Measurements from ENCODE around the gene FOXE3. TPM values are rescaled to one million over a fixed set of nuclear protein-coding genes. Genes with fewer than 3 reads are reported as not detected.

FOXE3 gene
- total and polyA plus RNA-seq, 2 of the 8 experiments (the other 6 are each of a cell fraction or from before 2014, with no cell fraction given): 0.18 TPM; not detected in 1

DNA sequence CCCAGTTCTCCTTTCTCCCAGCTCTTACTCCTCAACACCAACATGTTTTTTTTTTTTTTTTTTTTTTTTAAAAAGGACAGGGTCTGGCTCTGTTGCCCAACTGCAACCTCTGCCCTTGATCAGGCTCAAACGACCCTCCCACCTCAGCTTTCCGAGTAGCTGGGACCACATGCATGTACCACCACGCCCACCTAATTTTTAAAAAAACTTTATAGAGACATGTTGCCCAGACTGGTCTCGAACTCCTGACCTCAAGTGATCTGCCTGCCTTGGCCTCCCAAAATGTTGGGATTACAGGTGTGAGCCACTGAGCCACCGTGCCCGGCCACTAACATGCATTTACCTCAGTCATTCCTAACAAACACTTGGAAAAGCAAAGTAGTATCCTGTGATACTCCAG is 31.1 kb upstream of the FOXE3 start:
- H3K27me3 ChIP-seq (replicated peaks in 1 of 4; ENCODE audit: control insufficient read depth in 3 of 4, extremely low read depth in 1 of 4, insufficient read depth in 3 of 4, low read length in 3 of 4): no peaks in the 10 kb centered on the region; a peak in 1 of 7 replicates
- H4K20me1 ChIP-seq (replicated peaks in 1 of 2; ENCODE audit: control insufficient read depth in 1 of 2, insufficient read depth in 2 of 2, low read length in 2 of 2): peaks cover 0 to 3% of the 10 kb centered on the region in 2 experiments
- H2BK120ac ChIP-seq (replicated peaks; ENCODE audit: low read depth, low read length): no peak overlapping the region
- H3K27ac ChIP-seq (ENCODE audit: low read depth, low read length): no peak overlapping the region
- H2BK5ac ChIP-seq (ENCODE audit: low read depth, low read length): no peak overlapping the region
- no peak overlapping the region for H3K4ac ChIP-seq (replicated peaks; ENCODE audit: insufficient read length, low read depth, low read length)
- no peak overlapping the region for H2BK12ac ChIP-seq (ENCODE audit: low read depth, low read length)
- no peak overlapping the region for H4K8ac ChIP-seq (ENCODE audit: extremely low read depth, insufficient read depth, low read length)
- no peak overlapping the region for H4K91ac ChIP-seq (replicated peaks; ENCODE audit: insufficient read length, low read length)
- H3K4me1 ChIP-seq (replicated peaks in 1 of 4; ENCODE audit: control insufficient read depth in 3 of 4, insufficient read depth in 4 of 4, low read length in 3 of 4): no peaks in the 10 kb centered on the region
- no peak overlapping the region for H3K23ac ChIP-seq (ENCODE audit: insufficient read length)
- H3K18ac ChIP-seq (ENCODE audit: extremely low read depth, low read length): no peak overlapping the region
- no peak overlapping the region for H3K4me3 ChIP-seq (ENCODE audit: extremely low read depth in 1 of 4, insufficient read depth in 2 of 4, low read depth in 3 of 4, low read length in 4 of 4)
- FAIRE-seq (no peak), DNase-seq (ENCODE audit: low read depth in 1 of 2, low spot score in 2 of 2) (no peak)
- H3K56ac ChIP-seq (replicated peaks; ENCODE audit: insufficient read length, low read depth, low read length): no peak overlapping the region
- no peak overlapping the region for H2BK15ac ChIP-seq (ENCODE audit: low read length)
- no peak overlapping the region for H3K9ac ChIP-seq (replicated peaks in 1 of 4; ENCODE audit: extremely low read depth in 1 of 4, low read depth in 3 of 4, low read length in 3 of 4)
- no peaks in the 10 kb centered on the region for H3K79me2 ChIP-seq (ENCODE audit: control insufficient read depth in 1 of 2, insufficient read depth in 2 of 2, low read length in 2 of 2)
- POLR2A ChIA-PET (ENCODE audit: partially characterized antibody): no interaction called here
- 83% methylated on average over 6 of the region's 6 CpGs; no CpG with 5 or more reads in 1 of the 2 experiments for WGBS, 2 experiments (ENCODE audit: extremely low coverage in 1 of 2, insufficient coverage in 1 of 2, insufficient read length in 1 of 2, insufficient replicate concordance in 2 of 2, low coverage in 1 of 2, low lambda C conversion rate in 2 of 2, missing lambda C conversion rate in 1 of 2)
- H4K5ac ChIP-seq (ENCODE audit: insufficient read length, low read depth, low read length): no peak overlapping the region
- H3K4me2 ChIP-seq (ENCODE audit: insufficient read depth in 1 of 2, low read depth in 2 of 2, low read length in 2 of 2): no peak overlapping the region
- no peak overlapping the region for H2AFZ ChIP-seq (ENCODE audit: low read length)
- H3K36me3 ChIP-seq (ENCODE audit: control insufficient read depth in 2 of 4, insufficient read depth in 4 of 4, low read length in 3 of 4): no peaks in the 10 kb centered on the region
- no peak overlapping the region for H2BK20ac ChIP-seq (ENCODE audit: low read length)
- no peaks in the 10 kb centered on the region for H3K23me2 ChIP-seq (ENCODE audit: low read depth, low read length)
- CTCF ChIA-PET (ENCODE audit: partially characterized antibody): interaction anchor here (6.2 kb wide), 1 partner anchor 47 kb away, joined by 103 read pairs; no protein-coding TSS in a partner anchor
- H2AK5ac ChIP-seq (ENCODE audit: low read depth, low read length): no peak overlapping the region
- no peaks in the 10 kb centered on the region for H3K9me3 ChIP-seq (ENCODE audit: insufficient read depth in 2 of 2, low read depth in 1 of 2, low read length in 1 of 2)
- no peak overlapping the region for H3K14ac ChIP-seq (ENCODE audit: insufficient read length)
- no peaks in the 10 kb centered on the region for H3K79me1 ChIP-seq (ENCODE audit: low read depth, low read length)
- TF ChIP-seq, protein P1, sequence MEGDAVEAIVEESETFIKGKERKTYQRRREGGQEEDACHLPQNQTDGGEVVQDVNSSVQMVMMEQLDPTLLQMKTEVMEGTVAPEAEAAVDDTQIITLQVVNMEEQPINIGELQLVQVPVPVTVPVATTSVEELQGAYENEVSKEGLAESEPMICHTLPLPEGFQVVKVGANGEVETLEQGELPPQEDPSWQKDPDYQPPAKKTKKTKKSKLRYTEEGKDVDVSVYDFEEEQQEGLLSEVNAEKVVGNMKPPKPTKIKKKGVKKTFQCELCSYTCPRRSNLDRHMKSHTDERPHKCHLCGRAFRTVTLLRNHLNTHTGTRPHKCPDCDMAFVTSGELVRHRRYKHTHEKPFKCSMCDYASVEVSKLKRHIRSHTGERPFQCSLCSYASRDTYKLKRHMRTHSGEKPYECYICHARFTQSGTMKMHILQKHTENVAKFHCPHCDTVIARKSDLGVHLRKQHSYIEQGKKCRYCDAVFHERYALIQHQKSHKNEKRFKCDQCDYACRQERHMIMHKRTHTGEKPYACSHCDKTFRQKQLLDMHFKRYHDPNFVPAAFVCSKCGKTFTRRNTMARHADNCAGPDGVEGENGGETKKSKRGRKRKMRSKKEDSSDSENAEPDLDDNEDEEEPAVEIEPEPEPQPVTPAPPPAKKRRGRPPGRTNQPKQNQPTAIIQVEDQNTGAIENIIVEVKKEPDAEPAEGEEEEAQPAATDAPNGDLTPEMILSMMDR (IDR thresholded peaks at IDR 0.05; ENCODE audit: control extremely low read depth in 1 of 3, insufficient read depth in 1 of 3, low read depth in 1 of 3, low read length in 3 of 3): no peak
- TF ChIP-seq NANOG (IDR thresholded peaks at IDR 0.05; ENCODE audit: insufficient read depth, low read depth, low read length, poor library complexity, severe bottlenecking): no peak

Data from H1 (cell line).